ENCODE data around the gene RPL11. TPM values are rescaled to one million over a fixed set of nuclear protein-coding genes. Genes with fewer than 3 reads are reported as not detected.

The RPL11 gene
- total and polyA plus RNA-seq, 2 of the 4 experiments (the other 2 are of a cell fraction) = 452 to 1,692 TPM

GRCh38 chr1:23701310-23701709 is 9.7 kb downstream of the RPL11 start:
- H3K18ac ChIP-seq (ENCODE audit: low read depth, low read length) = no peak overlapping the region
- H3K36me3 ChIP-seq (ENCODE audit: control insufficient read depth, insufficient read depth, low read length) = peaks cover 52% of the 10 kb centered on the region
- H3K27ac ChIP-seq (ENCODE audit: insufficient read depth, low read length) = no peak overlapping the region
- H2AFZ ChIP-seq (replicated peaks; ENCODE audit: low read length, poor library complexity) = no peak overlapping the region
- no peak overlapping the region for H3K9ac ChIP-seq (ENCODE audit: low read depth, low read length)
- DNase-seq (no peak), ATAC-seq (ENCODE audit: low read depth) (no peak)
- no peak overlapping the region for H3K23ac ChIP-seq (ENCODE audit: low read depth, low read length)
- no peaks in the 10 kb centered on the region for H3K27me3 ChIP-seq (ENCODE audit: control insufficient read depth, insufficient read depth, low read length)
- WGBS, 2 experiments (ENCODE audit: extremely low coverage in 2 of 2, insufficient read length in 1 of 2) = no CpG with 5 or more reads among the region's 2 CpGs
- H3K56ac ChIP-seq (ENCODE audit: extremely low read depth, insufficient read depth, low read length) = no peak overlapping the region
- H3K9me1 ChIP-seq (ENCODE audit: insufficient read depth, low read length) = peaks cover 11% of the 10 kb centered on the region
- ChIA-PET POLR2A (ENCODE audit: unreplicated experiment) (no interaction called here), CTCF (no interaction called here)
- H3K4me3 ChIP-seq (ENCODE audit: insufficient read depth, low read depth, low read length) = no peak overlapping the region
- TF ChIP-seq BHLHE40 (IDR thresholded peaks at IDR 0.05; ENCODE audit: low read depth, low read length) (no peak), CHD1 (IDR thresholded peaks at IDR 0.05; ENCODE audit: low read depth, low read length) (no peak), MAZ (IDR thresholded peaks at IDR 0.05; ENCODE audit: borderline replicate concordance, low read depth, low read length) (no peak), POLR2A (IDR thresholded peaks at IDR 0.05; ENCODE audit: low read depth, low read length) (no peak), ELK1 (IDR thresholded peaks at IDR 0.05; ENCODE audit: borderline replicate concordance, low read depth, low read length) (no peak), RAD21 (IDR thresholded peaks at IDR 0.05; ENCODE audit: low read length) (no peak), SMC3 (IDR thresholded peaks at IDR 0.05; ENCODE audit: low read depth, low read length) (no peak), MXI1 (IDR thresholded peaks at IDR 0.05; ENCODE audit: borderline replicate concordance, low read depth, low read length) (no peak), USF2 (IDR thresholded peaks at IDR 0.05; ENCODE audit: low read depth, low read length) (no peak), FOS (IDR thresholded peaks at IDR 0.05; ENCODE audit: low read depth, low read length) (no peak), CEBPB (IDR thresholded peaks at IDR 0.05; ENCODE audit: low read depth, low read length) (no peak), MAFK (IDR thresholded peaks at IDR 0.05; ENCODE audit: low read depth, low read length) (no peak), NFE2L2 (IDR thresholded peaks at IDR 0.05; ENCODE audit: low read depth, low read length) (no peak), RFX5 (IDR thresholded peaks at IDR 0.05; ENCODE audit: low read depth, low read length) (no peak), RCOR1 (IDR thresholded peaks at IDR 0.05; ENCODE audit: insufficient replicate concordance, low read length) (no peak), CTCF (conservative IDR thresholded peaks at IDR 0.05; ENCODE audit: low read depth, low read length) (no peak)
- no peak overlapping the region for H2BK15ac ChIP-seq (ENCODE audit: low read depth, low read length)
- H4K8ac ChIP-seq (ENCODE audit: low read depth in 2 of 2, low read length in 2 of 2) = no peak overlapping the region
- dilution Hi-C loops (cut with HindIII; ENCODE audit: low sequenced_read_pairs, unreplicated experiment) = no loop called here
- no peak overlapping the region for H4K91ac ChIP-seq (ENCODE audit: insufficient read depth, low read depth, low read length)
- H3K4me2 ChIP-seq (ENCODE audit: low read depth, low read length) = no peak overlapping the region
- H2BK20ac ChIP-seq (ENCODE audit: low read depth, low read length) = no peak overlapping the region
- H3K4ac ChIP-seq (ENCODE audit: low read depth, low read length) = no peak overlapping the region
- no peak overlapping the region for H3K14ac ChIP-seq (replicated peaks; ENCODE audit: low read depth, low read length)
- in situ Hi-C loops (cut with MboI; ENCODE audit: low sequenced_read_pairs) = no loop called here
- no peak overlapping the region for H2BK120ac ChIP-seq (ENCODE audit: low read depth, low read length)
- H4K20me1 ChIP-seq (ENCODE audit: insufficient read depth, low read length) = peaks cover 82% of the 10 kb centered on the region
- peaks cover 24 to 77% of the 10 kb centered on the region in 2 experiments for H3K79me1 ChIP-seq (ENCODE audit: low read depth in 1 of 2, low read length in 2 of 2)
- no peaks in the 10 kb centered on the region for H3K4me1 ChIP-seq (ENCODE audit: control insufficient read depth, insufficient read depth, low read length)
- no peak overlapping the region for H2BK5ac ChIP-seq (ENCODE audit: low read depth, low read length, poor library complexity, severe bottlenecking)
- no TSS peak for BruUV-seq (replicated peaks)
- intact Hi-C loops (cut with micrococcal nuclease) = no loop called here
- no peaks in the 10 kb centered on the region for H3K9me3 ChIP-seq (ENCODE audit: control insufficient read depth, insufficient read depth, low read length)
- no peak overlapping the region for H2AK5ac ChIP-seq (ENCODE audit: low read depth, low read length)
- H4K5ac ChIP-seq (ENCODE audit: low read depth, low read length) = no peak overlapping the region
- H2AK9ac ChIP-seq (replicated peaks; ENCODE audit: low read depth, low read length, poor library complexity) = no peak overlapping the region
